HG03521 (cell line): ENCODE measurements around the gene GSX2.
A peak's percentile ranks its signal among the peaks of the same experiment; 100 is the strongest.
"Not testable (repeated sequence)": the region's sequence is repeated elsewhere in the genome, so short reads cannot be mapped to it uniquely, and the experiment has no call there.

ENCODE experiments used
- ATAC-seq: cut with Tn5 transposase; IDR thresholded peaks from one replicate; pipeline ENCODE4 v1.9.1; 2021; ENCODE audit warnings: mild to moderate bottlenecking, moderate library complexity; ENCODE audit not compliant: unreplicated experiment

GSX2 gene

DNA sequence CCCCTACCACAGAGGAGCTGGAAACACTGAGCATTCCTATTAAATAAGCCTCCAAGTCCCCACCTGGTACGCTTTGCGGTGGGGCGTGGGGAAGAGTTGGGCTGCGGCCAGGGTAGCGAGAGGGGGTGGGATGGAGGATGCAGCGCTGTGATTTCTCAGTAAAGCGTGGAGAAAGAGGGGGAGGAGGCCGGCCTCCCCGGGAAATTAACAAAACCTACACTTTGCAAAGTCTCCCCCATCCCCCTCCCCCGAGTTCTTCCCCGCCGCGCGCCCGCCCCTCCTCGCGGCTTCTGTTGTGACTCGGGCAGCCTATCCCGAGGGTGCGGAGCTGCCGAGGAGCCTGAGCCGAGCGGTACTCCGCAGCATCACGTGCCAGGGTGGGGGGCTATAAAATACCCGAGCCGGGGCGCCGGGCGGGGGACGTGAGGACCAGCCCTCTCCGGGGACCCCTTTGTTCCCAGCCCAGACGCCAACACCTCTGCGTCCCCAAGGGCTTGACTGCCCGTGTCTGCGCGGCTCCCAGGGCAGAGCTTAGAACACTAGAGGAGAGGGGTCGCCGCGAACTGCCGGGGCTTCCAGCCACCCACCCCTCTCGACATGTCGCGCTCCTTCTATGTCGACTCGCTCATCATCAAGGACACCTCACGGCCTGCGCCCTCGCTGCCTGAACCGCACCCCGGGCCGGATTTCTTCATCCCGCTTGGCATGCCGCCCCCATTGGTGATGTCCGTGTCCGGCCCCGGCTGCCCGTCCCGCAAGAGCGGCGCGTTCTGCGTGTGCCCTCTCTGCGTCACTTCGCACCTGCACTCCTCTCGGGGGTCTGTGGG is at the start of gene GSX2:
GSX2 (plus strand) TSS at position 416 of the 827 bp plus-strand sequence; CDS start at position 598, 182 bp downstream.
- ATAC-seq = no peak

DNA sequence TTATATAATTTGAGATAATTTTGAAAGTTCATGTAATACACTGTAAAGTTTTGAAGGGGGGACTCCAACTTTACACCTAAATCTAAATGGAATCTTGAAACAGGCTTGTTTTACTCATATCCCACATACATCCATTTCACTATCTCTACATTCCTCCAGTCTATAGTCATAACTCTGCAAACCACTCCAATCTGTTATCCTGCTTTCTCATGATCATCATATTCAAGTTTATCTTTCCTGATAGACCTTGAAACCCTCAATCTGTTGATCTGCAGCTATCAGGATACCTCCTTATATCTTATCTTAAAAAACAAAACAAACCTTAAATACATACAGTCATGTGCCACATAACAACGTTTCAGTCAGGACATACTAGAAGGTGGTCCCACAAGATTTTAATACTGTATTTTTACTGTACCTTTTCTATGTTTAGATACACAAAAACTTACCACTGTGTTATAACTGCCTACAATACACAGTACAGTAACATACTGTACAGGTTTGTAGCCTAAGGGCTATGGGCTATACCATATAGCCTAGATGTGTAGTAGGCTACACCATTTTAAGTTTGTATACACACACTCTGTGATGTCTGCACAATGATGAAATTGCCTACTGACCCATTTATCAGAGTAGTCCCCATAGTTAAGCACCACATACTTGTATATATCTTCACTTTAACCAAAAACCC is 49.6 kb upstream of the GSX2 start:
- ATAC-seq = no peak

DNA sequence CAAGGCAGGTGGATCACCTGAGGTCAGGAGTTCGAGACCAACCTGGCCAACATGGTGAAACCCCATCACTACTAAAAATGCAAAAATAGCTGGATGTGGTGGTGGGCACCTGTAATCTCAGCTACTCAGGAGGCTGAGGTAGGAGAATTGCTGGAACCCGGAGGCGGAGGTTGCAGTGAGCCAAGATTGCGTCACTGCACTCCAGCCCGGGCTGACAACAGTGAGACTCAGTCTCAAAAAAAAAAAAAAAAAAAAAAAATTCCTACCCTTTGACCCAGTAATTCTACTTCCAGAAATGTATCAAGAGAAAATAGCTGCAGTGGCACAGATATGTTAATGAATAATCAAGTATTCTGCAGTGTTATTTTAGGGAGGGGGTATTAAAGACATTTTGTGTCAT is 46.6 kb upstream of the GSX2 start:
- not testable (repeated sequence) for ATAC-seq

DNA sequence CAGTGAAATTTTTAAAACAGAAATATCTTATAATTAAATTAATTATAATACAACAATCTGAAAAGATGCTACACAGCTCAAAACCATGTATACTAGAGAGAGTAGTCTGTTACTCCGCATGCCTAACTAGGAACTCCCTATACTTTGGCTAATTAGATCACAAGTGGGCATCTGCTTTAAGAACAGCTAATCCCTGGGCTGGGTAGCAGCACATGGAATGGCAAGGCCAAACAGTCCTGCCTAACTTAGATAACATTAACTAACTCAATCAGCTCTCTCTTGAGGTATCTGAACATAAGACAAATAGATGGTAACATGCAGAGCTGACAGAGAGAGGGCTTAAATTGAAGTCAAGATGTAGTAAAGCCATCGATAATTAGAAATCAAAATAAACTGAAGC is 45.5 kb upstream of the GSX2 start:
- ATAC-seq = no peak

DNA sequence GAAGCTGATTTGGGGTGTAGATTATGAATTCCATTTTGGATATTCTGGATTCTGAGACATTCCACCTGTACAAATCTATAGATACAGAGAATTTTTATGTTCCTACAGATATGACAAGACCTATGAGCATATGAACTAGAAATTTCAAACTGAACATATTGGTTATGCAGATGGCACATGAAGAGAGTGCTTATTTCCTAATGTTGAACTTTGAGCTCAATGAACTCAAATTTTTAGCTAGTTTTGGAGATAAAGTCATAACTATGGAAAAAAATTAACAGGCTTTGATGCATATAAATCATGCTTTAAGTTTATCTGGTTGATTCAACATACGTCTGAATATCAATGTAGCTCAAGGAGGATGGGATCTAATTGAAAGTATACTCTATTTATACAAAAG is 44.5 kb upstream of the GSX2 start:
- ATAC-seq = no peak

DNA sequence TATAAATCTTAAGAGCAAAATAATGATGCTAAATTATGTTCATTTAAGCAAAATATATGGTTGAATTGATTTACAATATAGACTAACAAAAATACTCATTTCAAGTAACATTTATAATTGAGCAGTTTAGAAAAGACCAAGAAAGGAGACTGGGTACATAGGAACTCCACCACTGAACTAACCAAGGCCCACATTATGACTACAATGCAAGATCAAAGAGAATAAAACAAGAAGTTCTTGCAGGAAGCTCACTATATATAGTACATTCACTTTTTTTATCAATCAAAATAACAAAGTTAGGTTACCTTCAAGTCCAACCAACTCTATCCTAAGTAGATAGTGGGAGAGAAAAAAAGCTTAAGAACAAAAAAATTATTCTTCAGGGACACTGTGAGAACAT is 43.6 kb upstream of the GSX2 start:
- no peak for ATAC-seq

DNA sequence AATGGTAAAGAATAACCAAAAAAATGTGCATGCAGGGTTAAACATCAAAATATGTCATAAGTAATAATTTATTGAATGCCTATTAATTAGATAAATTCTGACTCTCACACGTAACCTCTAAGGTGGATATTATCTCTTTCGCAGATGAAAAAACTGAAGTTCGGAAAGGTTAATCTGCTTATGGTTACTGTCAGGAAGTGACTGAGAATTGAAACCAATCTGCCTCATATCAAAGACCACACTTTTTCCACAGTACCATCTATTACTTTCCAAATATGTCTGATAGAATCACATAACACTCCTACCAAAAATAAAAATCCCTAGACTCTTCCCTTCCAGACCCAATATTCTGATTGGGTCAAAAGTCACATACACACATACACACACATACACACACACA is 41.8 kb upstream of the GSX2 start:
- ATAC-seq = no peak

DNA sequence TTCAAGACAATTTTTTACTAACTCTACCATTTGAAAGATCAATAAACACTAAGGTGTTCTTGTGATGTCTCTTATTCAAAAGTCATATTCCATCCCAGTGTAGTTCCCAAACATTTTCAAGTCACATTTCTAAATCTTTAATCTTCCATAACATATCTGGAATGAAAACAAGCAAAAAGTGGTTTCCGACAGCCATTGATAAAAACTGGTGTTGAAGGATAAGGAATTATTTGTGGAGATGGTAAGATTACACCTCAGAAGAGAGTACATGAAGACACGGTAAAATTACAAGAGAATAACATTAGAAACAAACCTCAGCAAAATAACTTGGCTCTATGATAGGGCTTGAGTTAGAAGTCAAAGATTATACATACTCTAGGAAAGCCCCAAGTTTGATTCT is 39.8 kb upstream of the GSX2 start:
- no peak for ATAC-seq

DNA sequence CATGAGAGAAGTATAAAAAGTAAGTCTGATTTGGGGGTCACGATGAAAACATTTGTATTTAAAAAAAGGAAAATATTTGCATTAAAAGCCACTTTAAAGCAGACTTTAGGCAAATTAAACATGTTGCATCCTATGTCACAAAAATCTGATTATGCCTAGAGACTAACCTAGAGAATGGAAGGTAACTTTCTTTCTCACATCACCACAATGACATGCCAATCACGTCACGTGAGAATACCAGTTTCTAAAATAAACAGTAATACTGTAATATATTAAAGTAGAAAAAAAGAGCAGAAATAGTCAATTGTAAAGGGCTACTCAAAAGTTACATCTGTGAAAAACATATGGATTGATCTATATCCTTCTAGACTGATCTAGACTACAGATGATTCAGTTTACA is 38.9 kb upstream of the GSX2 start:
- no peak for ATAC-seq

DNA sequence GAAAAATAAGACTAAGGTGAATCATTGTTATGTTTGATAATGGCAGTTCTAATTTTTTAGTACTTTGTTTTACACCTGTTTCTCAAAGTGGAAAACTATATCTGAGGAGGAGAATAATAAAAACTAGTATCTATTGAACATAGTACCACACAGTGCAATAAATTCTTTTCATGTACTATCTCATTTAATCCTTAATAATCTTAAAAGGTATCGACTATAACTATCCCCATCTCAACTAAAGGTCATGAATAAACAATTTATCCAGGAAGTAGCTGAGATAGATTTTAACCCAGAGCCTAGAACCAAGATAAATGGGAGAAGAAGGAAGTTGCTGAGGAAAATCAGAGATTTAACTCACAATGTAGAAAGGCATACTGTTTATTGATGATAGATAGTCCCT is 38.1 kb upstream of the GSX2 start:
- ATAC-seq = no peak

DNA sequence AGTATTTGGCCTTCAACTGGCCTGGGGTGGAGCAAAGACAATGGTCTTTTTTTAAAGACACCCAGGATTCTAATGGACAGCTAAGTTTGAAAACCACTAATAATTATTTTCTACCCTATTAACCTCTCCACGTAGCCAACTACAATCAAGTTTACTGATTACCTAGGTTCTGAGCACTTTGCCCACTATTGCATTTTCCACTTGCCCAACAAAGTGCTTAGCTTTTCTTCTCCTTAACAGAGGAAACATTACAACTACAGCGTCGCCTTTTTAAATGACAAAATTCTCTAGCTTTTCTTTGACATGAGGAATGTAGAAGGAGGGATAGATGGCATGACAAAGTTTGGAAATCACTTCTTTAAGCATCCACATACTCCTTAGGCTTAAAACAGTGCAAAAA is 37.6 kb upstream of the GSX2 start:
- no peak for ATAC-seq

DNA sequence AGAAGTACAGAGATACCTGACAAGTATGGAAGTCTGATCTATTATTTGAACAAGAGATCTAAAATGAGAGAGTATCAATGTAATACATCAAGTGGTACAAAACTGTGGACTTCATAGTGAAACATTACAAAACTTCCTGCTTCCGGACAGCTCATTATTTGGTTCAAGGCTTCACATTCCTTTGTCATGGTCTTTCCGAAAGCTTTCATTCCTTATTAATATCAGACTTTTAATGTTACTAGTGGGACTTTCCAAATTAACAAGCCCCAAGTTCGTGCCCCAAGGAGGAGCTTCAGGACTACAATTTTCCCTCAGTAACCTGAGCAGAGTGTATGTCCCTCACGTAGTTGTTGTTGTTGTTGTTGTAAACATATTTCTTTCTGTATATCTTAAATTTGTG is 36.7 kb upstream of the GSX2 start:
- no peak for ATAC-seq

DNA sequence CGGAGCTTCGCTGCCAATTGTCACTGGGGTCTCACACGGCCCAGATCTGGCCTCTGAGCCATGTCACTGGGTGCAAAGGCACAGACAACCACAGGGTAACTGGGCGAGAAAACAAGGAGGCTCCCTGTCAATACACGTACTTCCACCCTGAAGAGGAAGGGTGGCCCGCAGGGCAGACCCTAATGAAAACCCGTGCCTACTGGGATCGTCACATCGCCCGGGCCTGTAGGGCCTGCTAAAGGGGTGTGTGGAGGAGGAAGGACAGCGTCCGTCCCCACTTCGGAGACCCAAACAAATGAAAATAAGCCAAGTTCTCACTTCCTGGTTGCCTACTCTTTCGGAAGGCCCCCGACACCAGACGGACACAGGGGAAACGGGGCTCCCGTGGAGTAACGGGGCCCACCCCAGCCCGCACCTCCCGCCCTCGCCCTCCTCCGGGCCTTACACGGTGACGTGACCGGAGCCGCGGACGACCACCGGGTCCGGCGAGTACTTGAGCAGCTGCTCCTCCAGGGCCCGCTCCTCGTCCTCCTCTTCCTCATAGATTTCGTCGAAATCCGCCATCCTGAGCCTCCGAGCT is 36.1 kb upstream of the GSX2 start:
- ATAC-seq = peak; percentile 20

DNA sequence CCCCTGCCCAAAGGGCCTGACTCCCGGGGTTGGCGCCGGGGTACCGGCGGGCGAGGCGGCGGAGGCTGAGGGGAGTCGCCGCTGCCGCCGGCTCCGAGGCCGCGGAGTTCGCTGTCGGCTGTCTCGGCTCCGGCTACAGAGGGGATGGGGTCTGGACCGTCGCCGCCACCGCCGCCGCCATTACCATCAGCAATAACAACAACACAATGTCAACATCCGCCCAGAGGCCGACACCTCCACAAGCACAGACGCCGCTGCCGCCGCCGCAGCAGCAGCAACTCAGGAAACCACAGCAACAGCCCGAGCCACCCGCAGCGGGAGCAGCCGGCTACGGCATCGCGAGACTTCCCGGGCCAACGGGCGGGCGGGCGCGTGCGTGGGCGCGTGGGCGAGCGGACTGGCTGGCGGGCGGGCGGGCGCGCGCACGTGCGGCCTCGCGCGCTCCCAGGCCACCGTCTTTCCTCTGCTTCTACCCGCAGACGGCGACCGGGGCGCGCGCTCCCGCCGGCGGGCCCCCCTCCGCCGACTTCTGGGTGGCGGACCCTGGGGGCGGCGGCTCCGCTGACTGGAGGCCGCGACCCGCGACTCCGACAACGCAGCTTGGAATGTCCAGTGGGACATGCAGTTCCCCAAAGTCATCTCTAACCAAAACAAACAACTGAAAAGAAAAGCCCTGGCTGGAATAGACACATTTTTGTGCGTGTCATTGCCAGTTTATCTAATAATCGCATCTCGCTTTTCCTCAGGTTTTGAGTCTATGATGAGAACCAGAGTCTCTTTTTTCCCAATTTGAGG is 35.4 kb upstream of the GSX2 start, which contains the start of gene CHIC2:
CHIC2 (minus strand) TSS at position 289 of the 795 bp plus-strand sequence. CDS start 305 bp downstream, outside the sequence.
- peak; percentile 93 for ATAC-seq

DNA sequence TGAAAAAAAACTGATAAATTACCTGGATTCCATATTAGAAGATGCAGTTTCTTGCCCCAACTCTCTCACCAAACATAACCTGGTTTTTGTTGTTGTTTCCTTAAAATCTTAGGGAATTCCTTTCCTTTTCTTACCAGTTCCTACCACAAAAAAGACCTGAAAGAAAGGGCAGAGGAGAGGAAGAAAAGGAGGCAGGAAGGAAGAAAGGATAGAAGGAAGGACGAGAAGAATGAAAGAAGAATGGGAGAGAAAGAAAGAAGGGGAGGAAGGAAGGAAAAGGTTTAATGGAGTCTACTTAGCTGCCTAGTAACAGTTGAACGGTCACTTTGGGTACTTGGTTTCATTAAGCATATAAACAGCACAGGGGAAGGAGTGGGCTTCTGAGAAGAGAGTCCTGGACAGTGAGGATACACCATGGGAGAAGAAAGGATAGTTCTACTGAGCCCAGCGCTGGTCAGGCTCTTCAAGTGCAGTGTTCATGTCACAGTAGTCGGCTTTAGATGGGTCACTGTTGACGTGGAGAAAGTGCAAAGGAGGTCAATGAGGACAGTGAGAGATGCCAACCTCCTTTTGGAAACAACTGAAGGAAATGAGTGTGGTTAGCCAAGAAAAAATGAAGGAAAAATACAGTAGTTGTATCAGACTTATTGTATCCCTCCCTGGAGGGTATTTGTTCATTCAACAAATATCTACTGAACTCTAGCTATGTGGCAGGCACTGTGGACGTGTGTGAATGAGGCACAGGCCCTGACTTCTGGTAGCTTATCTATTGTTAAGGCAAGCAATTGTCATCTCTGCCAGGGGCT is 34.5 kb upstream of the GSX2 start:
- ATAC-seq = no peak

DNA sequence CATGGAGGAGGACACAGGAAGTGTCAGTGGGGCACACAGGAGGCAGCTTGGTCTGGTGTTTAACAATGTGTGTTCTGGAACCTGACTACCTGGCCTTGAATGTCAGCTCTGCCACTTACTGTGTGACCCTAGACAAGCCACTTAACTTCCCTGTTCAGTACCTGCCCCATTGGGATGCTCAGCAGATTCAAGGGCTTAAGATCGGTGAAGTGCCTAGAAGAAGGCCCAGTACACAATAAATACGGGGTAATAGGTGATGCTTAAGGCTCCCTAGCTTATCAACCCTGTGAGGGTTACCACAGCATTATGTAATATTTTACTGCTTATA is 33.9 kb upstream of the GSX2 start:
- no peak for ATAC-seq

DNA sequence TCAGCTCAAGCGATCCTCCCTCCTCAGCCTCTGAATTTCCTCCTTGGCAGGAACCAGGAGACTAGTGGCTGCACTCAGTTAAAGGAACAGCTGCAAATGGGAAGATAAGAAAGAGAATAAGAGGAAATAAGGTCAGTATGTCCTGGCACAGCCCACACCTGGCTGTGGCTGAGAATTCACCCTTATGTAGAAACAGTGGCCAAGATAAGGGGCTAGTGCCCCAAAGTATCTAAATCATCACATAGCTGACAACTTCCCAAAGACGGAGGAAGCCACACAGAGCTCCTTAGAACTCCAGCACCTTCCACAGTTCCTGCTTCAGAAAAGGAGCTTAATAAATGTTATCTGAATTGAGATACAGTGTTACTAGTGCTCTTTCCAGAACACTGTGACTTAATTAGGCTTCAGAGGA is 33.2 kb upstream of the GSX2 start:
- no peak for ATAC-seq

DNA sequence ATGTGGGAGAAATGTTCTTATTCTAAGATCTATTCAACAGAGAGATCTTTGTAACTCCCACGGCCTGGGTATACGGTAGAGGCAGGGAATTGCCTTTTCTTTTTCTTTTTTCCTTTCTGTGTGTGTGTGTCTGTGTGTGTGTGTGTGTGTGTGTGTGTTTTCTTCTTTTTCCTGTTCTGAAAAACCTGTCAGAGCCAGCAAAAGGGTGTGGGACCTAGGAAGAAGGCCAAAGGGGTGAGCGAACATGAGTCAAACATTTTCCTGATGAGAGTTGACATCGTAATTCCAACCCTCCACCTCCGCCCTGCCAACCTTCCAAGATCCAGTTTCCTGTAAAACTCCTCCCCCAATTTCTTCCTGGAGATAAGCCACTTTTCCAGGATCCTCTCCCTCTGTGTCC is 32.8 kb upstream of the GSX2 start:
- no peak for ATAC-seq

DNA sequence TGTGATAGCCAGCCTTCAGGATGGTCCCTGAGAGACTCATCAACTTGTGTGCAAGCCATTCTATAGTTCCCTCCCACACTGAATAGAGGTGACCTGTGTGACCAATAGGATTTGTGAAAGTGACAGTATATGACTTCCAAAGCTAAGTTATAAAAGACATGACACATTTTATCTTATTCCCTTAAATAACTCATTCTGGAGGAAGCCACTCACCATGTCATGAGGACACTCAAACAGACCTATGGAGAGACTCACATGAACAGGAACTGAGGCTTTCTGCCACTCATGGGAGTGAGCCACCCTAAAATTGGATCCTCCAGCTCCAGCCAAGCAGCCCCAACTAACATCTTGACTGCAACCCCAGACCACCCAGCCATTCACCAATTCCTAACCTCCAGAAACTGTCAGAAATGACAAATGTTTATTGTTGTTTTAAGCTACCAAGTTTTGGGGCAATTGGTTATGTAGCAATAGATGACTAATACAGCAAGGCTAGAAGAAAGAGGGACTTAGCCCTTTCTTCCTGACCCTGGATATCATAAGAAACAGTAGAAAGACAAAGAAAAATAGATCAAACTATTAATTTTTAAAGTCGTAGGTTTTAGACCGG is 26.6 kb upstream of the GSX2 start:
- ATAC-seq = no peak

DNA sequence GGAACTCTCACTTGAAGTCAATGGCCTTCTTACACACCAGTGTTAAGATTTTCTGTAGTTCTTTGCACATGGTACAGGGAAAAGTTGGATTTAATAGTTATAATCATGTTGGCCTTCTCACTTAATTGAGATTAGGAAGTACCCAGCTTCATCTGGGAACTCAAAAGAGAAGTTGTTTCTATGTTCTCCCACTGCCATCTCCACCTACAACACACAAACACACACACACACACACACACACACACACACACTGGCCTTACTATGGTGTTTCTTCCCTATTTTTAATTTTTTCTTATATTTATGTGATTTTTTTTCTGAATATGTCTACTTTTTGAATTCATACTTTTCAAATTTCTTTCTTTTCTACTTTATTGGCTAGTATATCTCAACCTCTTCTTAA is 25.6 kb upstream of the GSX2 start:
- ATAC-seq = no peak
